Mesodermal cell (in vitro differentiated cells): ENCODE data around the gene TMEM203.
A peak's percentile ranks its signal among the peaks of the same experiment; 100 is the strongest.

ENCODE experiments used
- H3K27ac ChIP-seq: 2 replicates; pipeline ENCODE4 v1.7.0; 2013; ENCODE audit warnings: mild to moderate bottlenecking, low read depth, low read length, moderate library complexity; ENCODE audit not compliant: severe bottlenecking
- H3K36me3 ChIP-seq: 2 replicates; pipeline ENCODE4 v1.7.1; 2013; ENCODE audit warnings: mild to moderate bottlenecking, low read length, moderate library complexity; ENCODE audit not compliant: control insufficient read depth, insufficient read depth
- H3K4me1 ChIP-seq: one replicate; pipeline ENCODE4 v1.7.1; 2013; ENCODE audit warnings: mild to moderate bottlenecking, low read length; ENCODE audit not compliant: insufficient read depth, control insufficient read depth, poor library complexity, severe bottlenecking
- H3K4me3 ChIP-seq: 2 replicates; pipeline ENCODE4 v1.7.0; 2013; ENCODE audit warnings: low read length, control low read depth, mild to moderate bottlenecking; ENCODE audit not compliant: insufficient read depth, poor library complexity, severe bottlenecking; ENCODE audit errors: extremely low read depth
- H3K9me3 ChIP-seq: 2 replicates; pipeline ENCODE4 v1.7.1; 2013; ENCODE audit warnings: mild to moderate bottlenecking, low read length, moderate library complexity; ENCODE audit not compliant: control insufficient read depth
- whole genome bisulfite sequencing, 2 experiments: methylation state at CpG; one replicate each; pipeline ENCODE4 v1.1.5; 2013; ENCODE audit warnings: missing lambda C conversion rate in 2 of 2; ENCODE audit not compliant: insufficient coverage in 2 of 2; 5-methylcytosine and 5-hydroxymethylcytosine counted together

Gene TMEM203

GRCh38 chr9:137220317-137221094 is 15.1 kb upstream of the TMEM203 start:
- 96% methylated on average over 48 to 50 of the region's 52 CpGs for WGBS, 2 experiments
- no peak overlapping the region for H3K27ac ChIP-seq
- H3K36me3 ChIP-seq: peaks cover 11% of the 10 kb centered on the region
- no peak overlapping the region for H3K4me3 ChIP-seq
- H3K9me3 ChIP-seq: no peaks in the 10 kb centered on the region
- H3K4me1 ChIP-seq: peaks cover 21% of the 10 kb centered on the region

- H3K4me3 ChIP-seq: no peak overlapping the region
- H3K9me3 ChIP-seq: no peaks in the 10 kb centered on the region
- no peak overlapping the region for H3K27ac ChIP-seq
- H3K36me3 ChIP-seq: peaks cover 17% of the 10 kb centered on the region
- peaks cover 21% of the 10 kb centered on the region for H3K4me1 ChIP-seq
- WGBS, 2 experiments: 96 to 98% methylated on average over 8 to 10 of the region's 10 CpGs
Measured at GRCh38 chr9:137219757-137220316, 14.4 kb upstream of the TMEM203 start.

DNA sequence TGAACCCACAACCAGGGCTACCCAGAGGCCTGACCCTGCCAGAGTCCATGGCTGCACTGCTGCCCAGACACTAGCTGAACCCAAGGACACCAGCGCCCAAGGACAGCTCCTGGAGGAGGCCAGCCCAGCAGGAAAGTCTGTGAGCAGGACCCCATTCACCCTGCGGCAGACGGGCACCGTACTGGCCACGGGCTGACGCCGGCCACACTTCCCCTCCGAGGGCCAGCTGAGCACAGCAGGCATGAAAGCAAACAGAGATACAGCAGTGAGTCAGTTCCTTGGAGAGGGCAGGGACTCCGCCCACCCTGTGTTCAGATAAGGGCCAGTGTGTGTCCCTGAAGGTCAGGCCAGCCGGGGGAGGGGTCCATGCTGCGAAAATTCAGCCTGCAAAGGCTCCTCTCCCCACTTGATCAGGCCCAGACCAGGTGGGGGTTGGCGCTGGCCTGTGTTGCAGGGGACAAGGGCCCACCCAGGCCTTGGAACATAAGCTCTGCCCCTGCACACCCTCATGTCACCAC is 13.4 kb upstream of the TMEM203 start:
- H3K4me1 ChIP-seq: peaks cover 18% of the 10 kb centered on the region
- H3K36me3 ChIP-seq: peaks cover 24% of the 10 kb centered on the region
- H3K4me3 ChIP-seq: no peak overlapping the region
- whole genome bisulfite sequencing, 2 experiments: 42 to 56% methylated on average over 10 to 12 of the region's 12 CpGs
- peak overlapping the region; percentile 66 for H3K27ac ChIP-seq
- no peaks in the 10 kb centered on the region for H3K9me3 ChIP-seq

DNA sequence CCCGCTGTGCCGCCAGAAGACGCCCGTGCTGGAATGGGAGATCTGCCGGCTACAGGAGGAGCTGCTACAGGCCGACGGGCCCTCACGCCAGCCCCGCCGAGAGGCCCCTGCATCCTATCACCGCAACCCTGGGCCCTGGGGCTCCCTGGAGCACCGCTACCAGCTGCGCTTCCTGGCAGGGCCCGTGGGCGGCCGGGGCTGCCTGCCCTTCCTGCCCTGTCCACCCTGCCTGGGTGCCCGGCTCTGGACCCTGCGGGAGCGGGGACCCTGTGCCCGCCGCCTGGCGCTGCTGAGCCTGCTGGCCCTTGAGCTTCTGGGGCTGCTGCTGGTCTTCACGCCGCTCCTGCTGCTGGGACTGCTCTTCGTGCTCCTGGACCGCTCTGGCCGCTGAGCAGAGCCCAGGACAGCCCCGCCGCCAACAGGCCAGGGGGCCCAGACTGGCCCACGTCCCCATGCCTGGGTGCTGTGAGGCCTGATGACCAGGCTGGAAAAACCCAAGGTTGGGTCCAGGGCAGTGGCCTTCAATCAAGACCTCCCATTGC is 12.8 kb upstream of the TMEM203 start:
- Histone ChIP-seq H3K9me3 (no peaks in the 10 kb centered on the region), H3K36me3 (peaks cover 29% of the 10 kb centered on the region), H3K4me3 (no peak overlapping the region), H3K27ac (peak overlapping the region; percentile 66), H3K4me1 (peaks cover 18% of the 10 kb centered on the region)
- WGBS, 2 experiments: 95 to 96% methylated on average over 27 to 30 of the region's 30 CpGs

GRCh38 chr9:137217276-137218211 is 12.1 kb upstream of the TMEM203 start:
- Histone ChIP-seq H3K36me3 (peaks cover 33% of the 10 kb centered on the region), H3K4me1 (peaks cover 18% of the 10 kb centered on the region), H3K4me3 (no peak overlapping the region), H3K9me3 (no peaks in the 10 kb centered on the region), H3K27ac (peak overlapping the region; percentile 16)
- 60 to 62% methylated on average over 32 to 35 of the region's 36 CpGs for WGBS, 2 experiments

DNA sequence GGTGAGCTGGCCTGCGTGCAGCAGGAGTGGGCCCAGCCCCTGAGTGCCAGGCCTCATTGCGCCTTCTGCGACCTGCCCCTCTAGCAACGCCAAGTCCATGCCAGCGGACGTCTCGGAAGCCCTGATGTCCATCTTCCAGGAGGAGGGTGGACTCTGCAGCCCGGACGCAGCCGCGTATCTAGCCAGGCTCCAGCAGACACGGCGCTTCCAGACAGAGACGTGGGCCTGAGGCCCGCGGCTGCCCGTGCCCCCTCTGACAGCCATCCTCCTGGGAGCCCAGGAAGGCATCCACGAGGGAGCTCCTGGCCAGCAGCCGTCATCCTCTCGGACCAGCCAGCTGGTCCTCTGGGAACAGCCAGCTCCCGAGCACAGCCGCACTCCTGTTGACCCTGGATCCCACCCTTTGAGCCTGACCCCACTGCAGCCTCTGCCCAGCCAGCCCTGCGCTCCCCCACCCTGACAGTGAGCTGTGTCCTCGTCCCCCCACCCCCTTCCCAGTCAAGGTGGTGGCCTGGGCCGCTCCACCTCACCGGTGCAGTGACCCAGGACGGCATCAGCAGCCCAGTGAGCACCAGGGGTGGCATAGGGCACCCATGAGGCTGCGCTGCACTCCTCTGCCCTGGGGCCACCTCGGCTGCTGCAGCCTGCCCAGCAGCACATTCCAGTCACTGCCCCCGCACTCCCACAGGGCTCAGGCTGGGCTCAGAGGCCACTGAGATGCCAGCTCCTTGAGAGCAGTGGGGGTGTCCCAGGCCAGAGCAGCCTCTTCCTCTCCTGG is 10.9 kb upstream of the TMEM203 start:
- Histone ChIP-seq H3K4me1 (peaks cover 18% of the 10 kb centered on the region), H3K36me3 (peaks cover 33% of the 10 kb centered on the region), H3K27ac (no peak overlapping the region), H3K9me3 (no peaks in the 10 kb centered on the region), H3K4me3 (no peak overlapping the region)
- WGBS, 2 experiments: 96 to 98% methylated on average over 27 to 28 of the region's 30 CpGs

GRCh38 chr9:137215196-137215986 is 9.9 kb upstream of the TMEM203 start:
- no peak overlapping the region for H3K4me3 ChIP-seq
- whole genome bisulfite sequencing, 2 experiments: 93 to 97% methylated on average over 13 to 21 of the region's 22 CpGs
- no peak overlapping the region for H3K27ac ChIP-seq
- H3K9me3 ChIP-seq: no peaks in the 10 kb centered on the region
- H3K36me3 ChIP-seq: peaks cover 36% of the 10 kb centered on the region
- H3K4me1 ChIP-seq: peaks cover 18% of the 10 kb centered on the region

DNA sequence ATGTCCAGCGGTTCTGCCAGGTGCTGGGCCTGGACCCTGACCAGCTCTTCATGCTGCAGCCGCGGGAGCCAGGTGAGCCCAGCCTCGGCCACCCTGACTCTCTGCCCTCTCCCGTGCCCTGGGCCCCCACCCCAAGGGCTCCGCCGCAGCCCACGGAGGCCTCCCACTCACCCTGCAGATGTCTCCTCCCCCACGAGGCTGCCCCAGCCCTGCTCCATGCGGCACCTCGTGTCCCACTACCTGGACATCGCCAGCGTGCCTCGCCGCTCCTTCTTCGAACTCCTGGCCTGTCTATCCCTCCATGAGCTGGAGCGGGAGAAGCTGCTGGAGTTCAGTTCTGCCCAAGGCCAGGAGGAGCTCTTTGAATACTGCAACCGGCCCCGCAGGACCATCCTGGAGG is 9.2 kb upstream of the TMEM203 start:
- Histone ChIP-seq H3K4me1 (peaks cover 18% of the 10 kb centered on the region), H3K27ac (no peak overlapping the region), H3K4me3 (no peak overlapping the region), H3K9me3 (no peaks in the 10 kb centered on the region), H3K36me3 (peaks cover 40% of the 10 kb centered on the region)
- WGBS, 2 experiments: 95 to 96% methylated on average over 16 to 17 of the region's 19 CpGs

DNA sequence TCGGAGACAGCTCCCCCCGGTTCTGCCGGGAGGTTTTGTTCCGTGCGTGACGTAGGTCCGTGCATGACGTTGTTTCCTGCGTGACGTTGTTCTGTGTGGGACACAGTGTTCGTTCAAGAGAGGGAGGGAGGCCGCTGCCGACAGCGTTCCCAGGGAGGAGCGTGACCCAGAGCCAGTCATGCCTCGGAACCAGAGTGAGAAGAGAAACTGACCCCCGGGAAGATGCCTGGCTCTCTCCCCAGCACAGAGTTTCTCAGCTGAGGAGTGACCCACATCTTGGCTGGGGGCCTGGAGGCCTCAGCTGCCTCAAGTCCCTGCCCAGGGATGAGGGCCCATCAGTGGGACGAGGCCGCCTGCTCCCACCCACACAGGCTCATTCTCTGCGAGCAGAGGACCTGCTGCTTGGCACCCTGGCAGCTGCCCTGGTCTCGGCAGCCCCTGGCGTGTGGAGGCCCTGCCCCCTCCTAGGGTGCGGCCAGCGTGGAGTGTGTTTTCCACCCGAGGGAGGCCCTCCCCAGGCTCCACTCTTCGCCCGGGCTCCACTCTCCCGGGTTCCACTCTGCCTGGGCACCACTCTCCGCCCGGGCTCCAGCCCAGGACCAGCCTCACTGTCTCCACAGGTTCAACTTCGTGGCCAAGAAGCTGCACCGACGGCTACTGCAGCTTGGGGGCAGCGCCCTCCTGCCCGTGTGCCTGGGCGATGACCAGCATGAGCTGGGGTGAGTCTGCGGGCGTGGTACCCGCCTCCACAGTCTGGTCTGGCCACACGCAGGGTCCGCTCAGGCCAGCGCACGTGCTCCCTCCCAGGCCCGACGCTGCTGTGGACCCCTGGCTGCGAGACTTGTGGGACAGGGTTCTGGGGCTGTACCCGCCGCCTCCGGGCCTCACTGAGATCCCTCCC is 8.0 kb upstream of the TMEM203 start:
- Histone ChIP-seq H3K9me3 (no peaks in the 10 kb centered on the region), H3K4me3 (no peak overlapping the region), H3K36me3 (peaks cover 48% of the 10 kb centered on the region), H3K27ac (no peak overlapping the region), H3K4me1 (peaks cover 10% of the 10 kb centered on the region)
- 92 to 96% methylated on average over 47 to 49 of the region's 49 CpGs for WGBS, 2 experiments
